GM10847 (cell line): Measurements from ENCODE around the gene OTUD4.

Experiments used
- POLR2A ChIP-seq: IDR thresholded peaks from 2 replicates; pipeline ENCODE4 v1.6.1; 2011; ENCODE audit not compliant: insufficient read length; ENCODE audit errors: extremely low read depth

Gene OTUD4

GRCh38 chr4:145154573-145154972, 25.8 kb downstream of the OTUD4 start:
- TF ChIP-seq POLR2A, result no peak

GRCh38 chr4:145153904-145154298, 26.5 kb downstream of the OTUD4 start:
- TF ChIP-seq POLR2A, result no peak

GRCh38 chr4:145153181-145153903, 27.0 kb downstream of the OTUD4 start:
- no peak for TF ChIP-seq POLR2A

DNA sequence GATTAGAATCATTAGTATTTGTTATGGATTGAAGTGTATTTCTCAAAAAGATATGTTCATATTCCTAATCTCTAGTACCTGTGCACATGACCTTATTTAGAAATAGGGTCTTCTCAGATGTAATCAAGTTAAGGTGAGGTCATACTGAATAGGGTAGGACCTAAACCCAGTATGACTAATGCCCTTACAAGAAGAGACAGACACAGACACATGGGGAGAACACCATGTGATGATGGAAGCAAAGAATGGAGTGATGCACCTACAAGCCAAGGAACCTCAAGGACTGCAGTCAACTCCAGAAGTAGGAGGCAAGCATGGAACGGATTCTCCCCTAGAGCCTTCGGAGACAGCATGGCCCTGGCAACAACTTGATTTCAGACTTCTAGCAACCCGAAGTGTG, 31.4 kb downstream of the OTUD4 start:
- TF ChIP-seq POLR2A, result no peak

DNA sequence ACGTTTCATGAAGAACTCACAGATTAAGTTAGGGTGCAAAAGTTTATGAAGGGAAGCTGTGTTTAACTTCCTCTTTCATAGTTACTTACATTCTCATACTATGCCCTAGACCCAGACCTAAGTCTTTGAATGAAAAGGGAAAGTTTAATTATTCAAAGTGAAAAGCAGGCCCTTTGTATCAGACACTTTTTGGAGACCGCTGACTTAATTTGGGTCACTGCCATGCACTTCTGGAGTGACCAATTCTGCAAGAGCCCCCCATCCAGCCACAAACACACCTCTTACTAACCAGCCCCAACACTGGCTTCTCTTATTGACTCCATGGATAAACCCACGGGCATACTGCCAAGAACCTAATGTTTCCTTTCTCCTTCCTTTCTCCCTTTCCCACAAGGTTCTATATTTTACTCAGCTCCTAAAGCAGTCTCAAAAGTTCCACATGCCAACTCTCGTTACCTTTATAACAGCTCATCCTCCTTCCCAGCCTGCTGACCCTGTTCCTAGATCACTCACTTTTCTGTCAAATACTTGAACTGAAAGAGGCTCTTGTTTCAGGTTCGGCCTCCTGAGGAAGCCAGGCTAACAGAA, 47.8 kb downstream of the OTUD4 start:
- no peak for TF ChIP-seq POLR2A

DNA sequence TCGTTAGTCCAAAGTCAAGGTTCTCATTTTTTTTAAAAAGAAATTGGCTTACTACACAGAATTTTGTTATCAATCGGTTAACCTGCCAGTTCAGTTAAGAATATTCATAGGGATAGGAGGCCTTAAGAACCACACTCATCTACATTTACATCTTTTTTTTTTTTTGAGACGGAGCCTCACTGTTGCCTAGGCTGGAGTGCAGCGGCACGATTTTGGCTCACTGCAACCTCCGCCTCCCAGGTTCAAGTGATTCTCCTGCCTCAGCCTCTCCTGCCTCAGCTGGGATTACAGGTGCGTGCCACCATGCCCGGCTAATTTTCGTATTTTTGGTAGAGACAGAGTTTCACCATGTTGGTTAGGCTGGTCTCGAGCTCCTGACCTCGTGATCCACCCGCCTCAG, 48.5 kb downstream of the OTUD4 start:
- no peak for TF ChIP-seq POLR2A

DNA sequence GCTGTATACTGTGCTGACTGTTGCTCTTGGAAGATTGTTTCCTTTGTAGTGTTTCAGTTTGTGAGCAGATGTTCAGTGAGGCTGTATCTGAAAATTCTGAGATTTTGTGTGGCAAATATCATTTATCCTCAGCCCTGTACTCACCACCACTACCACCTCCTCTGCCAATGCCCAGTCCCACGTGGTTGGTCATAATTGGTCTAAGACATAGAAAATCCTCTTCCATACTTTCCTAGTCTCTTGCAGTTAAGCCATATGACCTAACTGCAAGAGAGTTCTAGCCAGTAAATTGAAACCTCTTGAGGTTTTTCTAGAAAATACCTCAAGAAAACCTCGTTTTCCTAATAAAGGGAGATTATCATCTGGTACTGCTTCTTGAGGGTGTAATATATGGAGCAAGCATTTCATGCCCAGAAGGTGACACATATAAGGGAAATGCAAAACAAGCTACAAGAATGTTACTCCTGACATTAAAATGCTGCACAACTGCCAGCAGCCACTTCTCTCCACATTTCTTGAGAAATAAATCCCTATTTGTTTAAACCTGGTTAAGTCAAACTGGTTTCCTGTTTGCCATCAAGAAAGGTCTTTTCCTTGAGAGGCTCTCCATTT, 49.5 kb downstream of the OTUD4 start:
- no peak for TF ChIP-seq POLR2A

DNA sequence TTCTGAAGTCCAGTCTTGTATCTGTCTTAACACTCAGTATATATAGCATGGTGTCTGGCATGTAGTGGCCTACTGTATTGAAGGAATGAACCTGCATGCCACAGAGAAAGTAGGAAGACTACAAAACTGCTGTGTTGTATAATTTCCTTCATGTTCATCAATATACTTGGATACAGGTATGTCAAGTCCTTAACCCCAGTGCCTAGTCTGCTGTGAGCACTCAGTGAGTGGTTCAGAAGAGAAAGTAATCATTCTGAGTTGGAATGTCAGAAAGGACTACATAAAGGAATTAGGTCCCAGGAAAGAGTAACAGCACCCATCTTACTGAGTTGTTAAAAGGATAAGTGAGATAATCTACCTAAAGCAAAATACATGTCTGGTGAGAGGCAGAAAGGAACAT, 50.3 kb downstream of the OTUD4 start:
- TF ChIP-seq POLR2A, result no peak

GRCh38 chr4:145125396-145125795, 55.0 kb downstream of the OTUD4 start:
- TF ChIP-seq POLR2A, result no peak

DNA sequence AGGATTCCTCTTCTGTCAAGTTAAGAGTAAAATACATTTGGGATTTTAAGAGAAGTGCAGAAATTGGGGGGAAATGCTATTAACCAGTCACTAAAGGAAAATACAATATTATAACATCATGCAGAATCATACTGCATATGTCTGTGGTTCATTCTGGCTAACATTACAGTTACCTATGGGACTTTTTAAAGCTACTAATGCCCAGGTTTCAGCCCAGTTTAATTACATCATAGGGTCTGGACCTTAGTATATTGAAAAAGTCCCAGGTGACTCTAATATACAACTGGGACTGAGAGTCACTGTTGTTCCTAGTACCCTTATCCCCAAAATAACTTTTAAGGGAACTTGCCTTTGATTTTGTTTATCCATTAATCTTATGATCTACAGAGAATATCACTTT, 72.3 kb downstream of the OTUD4 start:
- TF ChIP-seq POLR2A, result no peak

DNA sequence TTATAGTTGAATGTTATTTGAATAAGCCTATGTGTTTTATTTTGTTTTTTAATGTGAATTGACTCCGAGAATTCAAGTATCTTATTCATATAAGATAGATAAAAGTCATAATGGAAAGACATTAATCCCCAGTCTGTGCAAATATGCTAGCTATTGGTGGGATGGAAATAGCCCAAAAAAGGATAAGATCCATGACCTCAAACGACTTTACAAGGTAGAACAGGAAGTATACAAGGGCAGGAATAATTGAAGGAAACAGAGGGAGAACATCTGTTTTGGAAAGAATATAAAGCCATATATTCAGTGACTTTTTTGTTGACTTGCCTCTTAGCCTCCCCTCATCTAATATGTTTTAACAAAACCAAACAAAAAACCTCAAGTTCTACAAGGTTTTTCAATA, 73.3 kb downstream of the OTUD4 start:
- TF ChIP-seq POLR2A, result no peak

DNA sequence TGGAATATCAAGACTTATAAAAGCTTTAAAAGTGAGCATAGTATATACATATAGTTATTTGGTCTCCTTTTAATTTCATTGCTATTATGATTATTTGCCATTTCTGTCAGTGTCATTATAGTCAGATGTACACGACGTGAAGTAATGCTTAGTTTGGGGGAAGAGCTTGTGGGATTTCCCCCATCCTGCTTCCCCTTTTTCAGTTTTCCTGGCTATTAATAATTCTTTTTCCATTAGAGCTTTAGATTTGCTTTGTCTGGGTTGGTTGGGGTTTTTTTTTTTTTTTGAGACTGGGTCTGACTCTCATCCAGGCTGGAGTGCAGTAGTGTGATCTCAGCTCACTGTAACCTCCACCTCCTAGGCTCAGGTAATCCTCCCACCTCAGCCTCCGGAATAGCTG, 76.9 kb downstream of the OTUD4 start:
- TF ChIP-seq POLR2A, result no peak

DNA sequence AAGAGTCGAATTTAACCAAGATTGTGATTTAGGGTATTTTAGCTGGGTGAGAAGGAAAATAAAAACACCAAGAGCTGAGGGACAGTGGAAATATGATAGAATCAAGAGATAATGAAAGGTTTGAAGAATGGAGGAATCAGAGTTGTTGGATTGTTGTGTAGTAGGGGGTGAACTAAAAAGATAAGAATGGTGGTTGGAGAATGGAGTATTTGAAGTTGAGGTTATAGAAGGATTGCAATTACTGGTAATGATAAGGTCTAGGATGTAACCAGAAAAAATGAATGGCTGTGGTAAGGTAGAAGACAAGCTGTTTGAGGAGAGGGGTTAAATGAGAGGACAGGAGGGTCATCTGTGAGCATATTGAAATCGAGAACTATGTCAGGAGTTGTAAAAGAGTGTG, 77.8 kb downstream of the OTUD4 start:
- TF ChIP-seq POLR2A, result no peak

DNA sequence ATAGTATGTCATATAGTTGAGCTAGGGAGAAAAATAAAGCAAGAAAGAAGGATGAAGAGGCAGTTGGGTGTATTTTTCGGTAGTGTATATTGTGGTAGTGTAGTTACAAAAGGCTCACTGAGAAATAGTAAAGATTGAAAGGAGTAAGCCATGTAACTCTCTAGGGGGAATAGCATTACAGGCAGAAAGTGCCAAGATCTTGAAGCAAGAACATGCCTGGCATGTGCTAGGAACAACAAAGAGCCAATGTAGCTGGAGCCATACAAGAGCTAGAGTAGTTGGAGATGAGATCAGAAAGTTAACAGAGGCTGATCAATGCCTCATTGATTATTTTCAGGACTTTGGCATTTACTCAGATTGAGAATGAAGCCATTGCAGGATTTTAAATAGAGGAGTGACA, 79.3 kb downstream of the OTUD4 start:
- no peak for TF ChIP-seq POLR2A

DNA sequence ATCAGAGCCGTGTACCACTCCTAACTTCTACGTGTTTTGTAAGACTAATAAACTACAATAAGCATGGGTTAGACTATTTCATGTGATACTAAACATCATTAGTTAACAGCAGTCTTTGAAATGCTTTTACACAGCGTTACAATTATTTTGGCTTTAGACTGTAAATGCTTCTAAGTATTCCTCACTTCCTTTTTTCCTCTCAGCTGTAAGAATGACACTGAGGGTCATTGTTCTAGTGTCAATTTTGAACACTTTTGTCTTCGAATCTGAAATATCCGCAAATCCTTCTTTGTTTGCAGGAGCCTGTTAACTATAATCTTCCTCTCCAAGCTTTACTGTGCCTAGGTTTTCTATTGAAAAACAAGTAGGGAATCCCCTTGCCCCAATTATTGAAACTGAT, 80.7 kb downstream of the OTUD4 start:
- TF ChIP-seq POLR2A, result no peak

- TF ChIP-seq POLR2A, result no peak
Observed at GRCh38 chr4:145098675-145099037, 81.7 kb downstream of the OTUD4 start.
